CD4-positive, alpha-beta T cell (primary cell): ENCODE measurements around the gene SNRPD2. TPM values are rescaled to one million over a fixed set of nuclear protein-coding genes. Genes with fewer than 3 reads are reported as not detected.

Experiments
- ATAC-seq: fragments of 200-7000 bp; cut with Tn5 transposase; one replicate; pipeline ENCODE4 v1.10.0; 2022; ENCODE audit warnings: mild to moderate bottlenecking; ENCODE audit not compliant: poor library complexity
- CTCF ChIA-PET: fragments of 350-600 bp; sonication (Branson Sonifier 250); formaldehyde crosslinking; loops from one replicate; lab custom pipeline; 2021; ENCODE audit warnings: antibody characterized with exemption, inconsistent platforms; lab: Charles Lee
- POLR2A ChIA-PET: fragments of 350-600 bp; sonication (Branson Sonifier 250); formaldehyde crosslinking; loops from one replicate; lab custom pipeline; 2021; ENCODE audit warnings: antibody characterized with exemption, inconsistent platforms; lab: Charles Lee
- DNase-seq, 14 experiments: peaks; one replicate each; pipeline ENCODE4 v3.0.0-alpha.2; 2013 to 2020; ENCODE audit warnings: mixed read lengths in 2 of 14
- H3K27ac ChIP-seq, 2 donors: one replicate each; pipeline versions ENCODE4 v1.5.1 to v1.7.0; 2013; ENCODE audit warnings: low read length in 2 of 2, low read depth in 1 of 2, mild to moderate bottlenecking in 1 of 2
- H3K27me3 ChIP-seq, 2 experiments: 1 replicate in 1 of 2; 2 replicates in 1 of 2; pipeline versions ENCODE4 v1.6.1 to v1.7.0; 2013; ENCODE audit warnings: low read length in 2 of 2, control low read depth in 1 of 2, mild to moderate bottlenecking in 1 of 2, moderate library complexity in 1 of 2; ENCODE audit not compliant: insufficient read depth in 2 of 2, control insufficient read depth in 1 of 2
- H3K36me3 ChIP-seq: one replicate; pipeline ENCODE4 v1.6.1; 2013; ENCODE audit warnings: low read length, control low read depth; ENCODE audit not compliant: insufficient read depth
- H3K4me1 ChIP-seq: one replicate; pipeline ENCODE4 v1.6.1; 2013; ENCODE audit warnings: low read length, control low read depth; ENCODE audit not compliant: insufficient read depth
- H3K4me3 ChIP-seq: one replicate; pipeline ENCODE4 v1.5.1; 2013; ENCODE audit warnings: mild to moderate bottlenecking, low read length, moderate library complexity
- H3K9me3 ChIP-seq, 2 experiments: 1 replicate in 1 of 2; 2 replicates in 1 of 2; pipeline versions ENCODE4 v1.6.1 to v1.7.0; 2013; ENCODE audit warnings: low read length in 2 of 2, mild to moderate bottlenecking in 2 of 2, control low read depth in 1 of 2, moderate library complexity in 1 of 2; ENCODE audit not compliant: control insufficient read depth in 1 of 2, insufficient read depth in 1 of 2
- H3K27ac Mint-ChIP-seq: one replicate; pipeline ENCODE4 v1.8.0; 2020; ENCODE audit warnings: mixed read lengths
- H3K27me3 Mint-ChIP-seq: one replicate; pipeline ENCODE4 v1.8.0; 2021; ENCODE audit warnings: mixed read lengths
- H3K36me3 Mint-ChIP-seq: one replicate; pipeline ENCODE4 v1.8.0; 2021; ENCODE audit warnings: low read depth, mixed read lengths
- H3K4me1 Mint-ChIP-seq: one replicate; pipeline ENCODE4 v1.8.0; 2021; ENCODE audit warnings: low read depth, mixed read lengths
- H3K4me3 Mint-ChIP-seq: one replicate; pipeline ENCODE4 v1.8.0; 2020; ENCODE audit warnings: mild to moderate bottlenecking, mixed read lengths
- H3K9me3 Mint-ChIP-seq: one replicate; pipeline ENCODE4 v1.8.0; 2020; ENCODE audit warnings: mixed read lengths
- CTCF ChIP-seq: fragments of 200-600 bp; IDR thresholded peaks from one replicate; pipeline ENCODE4 v1.8.0; 2022; ENCODE audit warnings: antibody characterized with exemption, mild to moderate bottlenecking
- intact Hi-C, 2 experiments: fragments of 100-400 bp; cut with DNase I in 1 of 2; cut with micrococcal nuclease in 1 of 2; formaldehyde crosslinking; loops; one replicate each; pipeline versions ENCODE4 v1.15.1 to v1.9.0; 2023 to 2025; cut with DNase I, micrococcal nuclease
- total RNA-seq, 174 experiments: library from RNA in 2 of 174; stranded (reverse) in 2 of 174; gene quantifications; one replicate each; pipeline ENCODE4 v1.2.3 and lab custom pipeline; 2021 to 2026

SNRPD2 gene
- total RNA-seq, 2 experiments from 2014 or later, result 367 to 369 TPM

- Histone ChIP-seq H3K4me3 (no peak overlapping the region), H3K27me3 (no peaks in the 10 kb centered on the region), H3K4me1 (peaks cover 7% of the 10 kb centered on the region), H3K27ac (no peak overlapping the region), H3K9me3 (no peaks in the 10 kb centered on the region), H3K36me3 (peaks cover 18% of the 10 kb centered on the region)
- CTCF ChIA-PET, result interaction anchor here (2.1 kb wide), 1 partner anchor 12 kb away, joined by 5 read pairs; no protein-coding TSS in a partner anchor
- no peak for TF ChIP-seq CTCF
- Mint-ChIP-seq H3K4me3 (no peak overlapping the region), H3K27me3 (no peaks in the 10 kb centered on the region), H3K27ac (no peak overlapping the region), H3K9me3 (no peaks in the 10 kb centered on the region), H3K36me3 (peaks cover 22% of the 10 kb centered on the region), H3K4me1 (peaks cover 11% of the 10 kb centered on the region)
- ATAC-seq (no peak), DNase-seq (no peak)
- POLR2A ChIA-PET, result interaction anchor here (1.1 kb wide), 1 partner anchor 11 kb away, joined by 3 read pairs; no protein-coding TSS in a partner anchor
- intact Hi-C loops, result no loop called here
Observed at GRCh38 chr19:45705710-45706415, 14.1 kb upstream of the SNRPD2 start.

- H3K4me1 ChIP-seq, result peaks cover 7% of the 10 kb centered on the region
- H3K36me3 Mint-ChIP-seq, result peaks cover 15% of the 10 kb centered on the region
- TF ChIP-seq CTCF, result no peak
Observed at GRCh38 chr19:45705115-45705514, 13.4 kb upstream of the SNRPD2 start.

GRCh38 chr19:45701676-45702075, 9.9 kb upstream of the SNRPD2 start:
- CTCF ChIA-PET, result no interaction called here
- H3K4me3 Mint-ChIP-seq, result no peak overlapping the region
- H3K27me3 ChIP-seq, result no peaks in the 10 kb centered on the region
- DNase-seq (no peak), ATAC-seq (no peak)
- peaks cover 18% of the 10 kb centered on the region for H3K36me3 Mint-ChIP-seq
- no peak overlapping the region for H3K27ac Mint-ChIP-seq
- peaks cover 2% of the 10 kb centered on the region for H3K4me1 ChIP-seq
- no peak for TF ChIP-seq CTCF
- H3K4me3 ChIP-seq, result no peak overlapping the region
- no peaks in the 10 kb centered on the region for H3K4me1 Mint-ChIP-seq
- no peaks in the 10 kb centered on the region for H3K9me3 Mint-ChIP-seq
- peaks cover 13% of the 10 kb centered on the region for H3K36me3 ChIP-seq
- POLR2A ChIA-PET, result interaction anchor here (1.3 to 2.0 kb wide), 2 partner anchors 9 to 16 kb away, joined by 3 to 7 read pairs; partner anchors contain the start of gene QPCTL
- intact Hi-C loops, result no loop called here
- no peaks in the 10 kb centered on the region for H3K9me3 ChIP-seq
- no peak overlapping the region for H3K27ac ChIP-seq
- H3K27me3 Mint-ChIP-seq, result no peaks in the 10 kb centered on the region

More at GRCh38 chr19:45705115-45705514, 13.4 kb upstream of the SNRPD2 start:
- no peaks in the 10 kb centered on the region for H3K27me3 ChIP-seq
- ATAC-seq (no peak), DNase-seq (no peak)
- ChIA-PET CTCF (interaction anchor here (2.1 kb wide), 1 partner anchor 11 kb away, joined by 5 read pairs; no protein-coding TSS in a partner anchor), POLR2A (interaction anchor here (1.1 kb wide), 1 partner anchor 11 kb away, joined by 3 read pairs; no protein-coding TSS in a partner anchor)
- intact Hi-C loops, result no loop called here
- H3K27ac ChIP-seq, result no peak overlapping the region
- Mint-ChIP-seq H3K4me1 (peaks cover 4% of the 10 kb centered on the region), H3K4me3 (no peak overlapping the region), H3K9me3 (no peaks in the 10 kb centered on the region), H3K27me3 (no peaks in the 10 kb centered on the region), H3K27ac (no peak overlapping the region)
- no peak overlapping the region for H3K4me3 ChIP-seq
- H3K9me3 ChIP-seq, result no peaks in the 10 kb centered on the region
- H3K36me3 ChIP-seq, result peaks cover 15% of the 10 kb centered on the region
